HCT116 (cell line): Measurements from ENCODE around the gene NOC2L. TPM values are rescaled to one million over a fixed set of nuclear protein-coding genes. Genes with fewer than 3 reads are reported as not detected.

Experiments used
- ATAC-seq: fragments of 200-7000 bp; cut with Tn5 transposase; 2 replicates; pipeline ENCODE4 v1.9.1; 2020; ENCODE audit warnings: mild to moderate bottlenecking, moderate library complexity
- BruUV-seq: library from RNA; stranded (reverse); fragments of 400-500 nt; replicated peaks from 2 replicates; lab custom pipeline; 2021; lab: Mats Ljungman, UMichigan
- CTCF ChIA-PET: fragments of 300-600 bp; sonication (Branson Sonifier 250); formaldehyde crosslinking; loops from one replicate; lab custom pipeline; 2021; ENCODE audit warnings: antibody characterized with exemption; lab: Charles Lee
- POLR2A ChIA-PET: fragments of 300-600, 350-600 bp; sonication (Branson Sonifier 250); formaldehyde crosslinking; loops from one replicate; lab custom pipeline; 2021; ENCODE audit warnings: antibody characterized with exemption; lab: Charles Lee
- RAD21 ChIA-PET, 2 experiments: fragments of 300-600 bp; sonication (Branson Sonifier 250); formaldehyde crosslinking; loops; one replicate each; lab custom pipeline; 2023; ENCODE audit warnings: low total read pairs in 2 of 2; ENCODE audit not compliant: uncharacterized antibody in 2 of 2, unreplicated experiment in 2 of 2, low non-redundant PET in 1 of 2; lab: Charles Lee
- DNase-seq: peaks from one replicate; pipeline ENCODE4 v3.0.0-alpha.2; 2010; ENCODE audit warnings: low read depth, low spot score
- H2AFZ ChIP-seq: fragments of 200-600 bp; shearing (Covaris generic), sonication (generic); 2 replicates; pipeline ENCODE4 v1.6.1; 2017; ENCODE audit warnings: low read depth, mixed run types, mixed read lengths, antibody characterized with exemption, low read length; ENCODE audit not compliant: poor library complexity, severe bottlenecking
- H3K27ac ChIP-seq: 2 replicates; pipeline ENCODE4 v1.5.1; 2012; ENCODE audit warnings: low read depth, low read length
- H3K27me3 ChIP-seq: fragments of 200-600 bp; sonication (generic); 2 replicates; pipeline ENCODE4 v1.6.1; 2016; ENCODE audit warnings: mixed run types, low read length, mixed read lengths; ENCODE audit not compliant: insufficient read depth
- H3K36me3 ChIP-seq, 2 experiments: fragments of 200-500 bp in 1 of 2; fragments of 200-600 bp in 1 of 2; sonication (Bioruptor generic) in 1 of 2; sonication (generic) in 1 of 2; 2 replicates each; pipeline versions ENCODE4 v1.5.1 to v1.6.1; 2014 to 2016; ENCODE audit warnings: low read length in 2 of 2, inconsistent platforms in 1 of 2, mixed read lengths in 1 of 2, mixed run types in 1 of 2; ENCODE audit not compliant: insufficient read depth in 2 of 2, control insufficient read depth in 1 of 2
- H3K4me1 ChIP-seq, 2 experiments: fragments of 200-600 bp in 1 of 2; sonication (generic) in 1 of 2; 2 replicates each; pipeline versions ENCODE4 v1.5.1 to v1.6.1; 2012 to 2017; ENCODE audit warnings: low read length in 2 of 2, inconsistent platforms in 1 of 2, mild to moderate bottlenecking in 1 of 2, mixed read lengths in 1 of 2, mixed run types in 1 of 2, moderate library complexity in 1 of 2; ENCODE audit not compliant: insufficient read depth in 2 of 2, control insufficient read depth in 1 of 2
- H3K4me2 ChIP-seq: fragments of 200-600 bp; sonication (generic); 2 replicates; pipeline ENCODE4 v1.6.1; 2017; ENCODE audit warnings: mixed run types, low read length, mixed read lengths
- H3K4me3 ChIP-seq, 2 experiments: fragments of 200-600 bp in 1 of 2; sonication (generic) in 1 of 2; replicated peaks in 1 of 2; 2 replicates each; pipeline ENCODE4 v1.5.1; 2011 to 2016; ENCODE audit warnings: low read length in 2 of 2, control low read depth in 1 of 2, low read depth in 1 of 2, mild to moderate bottlenecking in 1 of 2, mixed read lengths in 1 of 2, mixed run types in 1 of 2
- H3K79me2 ChIP-seq: fragments of 200-600 bp; sonication (generic); 2 replicates; pipeline ENCODE4 v1.6.1; 2017; ENCODE audit warnings: mild to moderate bottlenecking, mixed run types, low read length, moderate library complexity, mixed read lengths; ENCODE audit not compliant: insufficient read depth
- H3K9ac ChIP-seq: fragments of 200-600 bp; sonication (generic); 2 replicates; pipeline ENCODE4 v1.6.1; 2016; ENCODE audit warnings: low read length, mixed read lengths
- H3K9me2 ChIP-seq: fragments of 200-600 bp; sonication (generic), shearing (Covaris generic); 2 replicates; pipeline ENCODE4 v1.6.1; 2017; ENCODE audit warnings: mixed run types, mild to moderate bottlenecking, moderate library complexity; ENCODE audit not compliant: insufficient read depth
- H3K9me3 ChIP-seq, 2 experiments: fragments of 200-500 bp in 1 of 2; fragments of 200-600 bp in 1 of 2; sonication (Bioruptor generic) in 1 of 2; sonication (generic) in 1 of 2; 2 replicates each; pipeline ENCODE4 v1.6.1; 2014 to 2017; ENCODE audit warnings: low read length in 2 of 2, mixed read lengths in 2 of 2, inconsistent platforms in 1 of 2, low read depth in 1 of 2, mild to moderate bottlenecking in 1 of 2, mixed run types in 1 of 2, moderate library complexity in 1 of 2; ENCODE audit not compliant: control insufficient read depth in 1 of 2, insufficient read depth in 1 of 2
- H4K20me1 ChIP-seq: fragments of 200-600 bp; sonication (generic), shearing (Covaris generic); 2 replicates; pipeline ENCODE4 v1.6.1; 2017; ENCODE audit warnings: mixed run types, mild to moderate bottlenecking, moderate library complexity; ENCODE audit not compliant: insufficient read depth
- CEBPB ChIP-seq: IDR thresholded peaks from 2 replicates; pipeline ENCODE4 v1.6.1; 2012; ENCODE audit warnings: low read depth
- JUND ChIP-seq: IDR thresholded peaks from 2 replicates; pipeline ENCODE4 v1.6.1; 2012
- POLR2A ChIP-seq: IDR thresholded peaks from 2 replicates; pipeline ENCODE4 v1.7.0; 2011; ENCODE audit warnings: borderline replicate concordance; ENCODE audit not compliant: insufficient read depth, insufficient read length; ENCODE audit errors: extremely low read depth
- SIN3A ChIP-seq: IDR thresholded peaks from 2 replicates; pipeline ENCODE4 v1.6.1; 2012; ENCODE audit warnings: low read depth
- SP1 ChIP-seq: IDR thresholded peaks from 2 replicates; pipeline ENCODE4 v1.6.1; 2012; ENCODE audit warnings: low read depth
- ZNF274 ChIP-seq: fragments of 200-500 bp; sonication (Bioruptor generic); IDR thresholded peaks from 2 replicates; pipeline ENCODE4 v1.6.1; 2014; ENCODE audit warnings: mild to moderate bottlenecking, low read depth, low read length, inconsistent platforms
- intact Hi-C: fragments of 100-400 bp; cut with micrococcal nuclease; formaldehyde crosslinking; loops from 2 replicates; pipeline ENCODE4 v1.10.0; 2022
- total RNA-seq: library from RNA; stranded (reverse); gene quantifications from one replicate; pipeline ENCODE4 v1.2.1, GENCODE V29; 2021; ENCODE audit not compliant: unreplicated experiment
- TF ChIP-seq, protein P1 (sequence below): IDR thresholded peaks from 2 replicates; pipeline ENCODE4 v1.6.1; 2012; ENCODE audit warnings: low read depth

The NOC2L gene
- total RNA-seq, 1 experiment from 2014 or later: 260 TPM

DNA sequence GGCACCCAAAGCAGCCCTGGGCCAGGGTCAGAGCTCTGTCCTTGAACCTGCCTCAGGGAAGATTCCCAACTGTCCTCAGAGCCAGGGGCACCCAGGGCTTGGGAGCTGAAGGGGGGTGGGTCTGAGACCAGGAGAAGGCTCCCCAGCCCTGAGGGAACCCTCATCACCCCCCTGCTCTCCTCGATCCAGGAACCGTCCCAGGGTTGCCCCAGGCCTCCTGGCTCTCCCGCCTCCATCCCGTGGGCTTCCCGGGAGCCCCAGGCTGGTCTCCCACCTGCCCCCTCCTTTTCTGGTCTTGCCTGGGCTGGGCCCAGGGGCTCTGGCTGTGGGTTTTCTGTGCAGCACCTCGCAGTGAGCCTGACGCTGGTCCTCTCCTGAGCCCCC is 42.0 kb downstream of the NOC2L start:
- Histone ChIP-seq H3K4me1 (peaks cover 21 to 27% of the 10 kb centered on the region in 2 experiments), H3K27ac (no peak overlapping the region), H3K79me2 (no peaks in the 10 kb centered on the region), H3K4me3 (no peak overlapping the region), H3K27me3 (peaks cover 33% of the 10 kb centered on the region; the same call in 1 of the 2 replicates), H3K9ac (no peak overlapping the region), H2AFZ (no peak overlapping the region)
- BruUV-seq: no TSS peak
- DNase-seq: no peak
- ATAC-seq: no peak
- ChIA-PET RAD21 (no interaction called here), POLR2A (interaction anchor here (0.6 kb wide), 1 partner anchor 11 kb away, joined by 3 read pairs; no protein-coding TSS in a partner anchor)
- TF ChIP-seq JUND (no peak), SP1 (no peak)
- TF ChIP-seq, protein P1, sequence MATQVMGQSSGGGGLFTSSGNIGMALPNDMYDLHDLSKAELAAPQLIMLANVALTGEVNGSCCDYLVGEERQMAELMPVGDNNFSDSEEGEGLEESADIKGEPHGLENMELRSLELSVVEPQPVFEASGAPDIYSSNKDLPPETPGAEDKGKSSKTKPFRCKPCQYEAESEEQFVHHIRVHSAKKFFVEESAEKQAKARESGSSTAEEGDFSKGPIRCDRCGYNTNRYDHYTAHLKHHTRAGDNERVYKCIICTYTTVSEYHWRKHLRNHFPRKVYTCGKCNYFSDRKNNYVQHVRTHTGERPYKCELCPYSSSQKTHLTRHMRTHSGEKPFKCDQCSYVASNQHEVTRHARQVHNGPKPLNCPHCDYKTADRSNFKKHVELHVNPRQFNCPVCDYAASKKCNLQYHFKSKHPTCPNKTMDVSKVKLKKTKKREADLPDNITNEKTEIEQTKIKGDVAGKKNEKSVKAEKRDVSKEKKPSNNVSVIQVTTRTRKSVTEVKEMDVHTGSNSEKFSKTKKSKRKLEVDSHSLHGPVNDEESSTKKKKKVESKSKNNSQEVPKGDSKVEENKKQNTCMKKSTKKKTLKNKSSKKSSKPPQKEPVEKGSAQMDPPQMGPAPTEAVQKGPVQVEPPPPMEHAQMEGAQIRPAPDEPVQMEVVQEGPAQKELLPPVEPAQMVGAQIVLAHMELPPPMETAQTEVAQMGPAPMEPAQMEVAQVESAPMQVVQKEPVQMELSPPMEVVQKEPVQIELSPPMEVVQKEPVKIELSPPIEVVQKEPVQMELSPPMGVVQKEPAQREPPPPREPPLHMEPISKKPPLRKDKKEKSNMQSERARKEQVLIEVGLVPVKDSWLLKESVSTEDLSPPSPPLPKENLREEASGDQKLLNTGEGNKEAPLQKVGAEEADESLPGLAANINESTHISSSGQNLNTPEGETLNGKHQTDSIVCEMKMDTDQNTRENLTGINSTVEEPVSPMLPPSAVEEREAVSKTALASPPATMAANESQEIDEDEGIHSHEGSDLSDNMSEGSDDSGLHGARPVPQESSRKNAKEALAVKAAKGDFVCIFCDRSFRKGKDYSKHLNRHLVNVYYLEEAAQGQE: no peak
- TF ChIP-seq, all 23 proteins: peak for 0
- Histone ChIP-seq H3K9me2 (no peaks in the 10 kb centered on the region), H3K36me3 (no peaks in the 10 kb centered on the region), H4K20me1 (no peaks in the 10 kb centered on the region), H3K9me3 (no peaks in the 10 kb centered on the region), H3K4me2 (no peak overlapping the region)
- CTCF ChIA-PET: no interaction called here
- intact Hi-C loops: no loop called here

- no peak overlapping the region for H3K27ac ChIP-seq
- H3K9me3 ChIP-seq: no peaks in the 10 kb centered on the region
- peaks cover 33% of the 10 kb centered on the region; the same call in 1 of the 2 replicates for H3K27me3 ChIP-seq
- no peak overlapping the region for H3K9ac ChIP-seq
- BruUV-seq: no TSS peak
- no peak for DNase-seq
- H2AFZ ChIP-seq: no peak overlapping the region
- H4K20me1 ChIP-seq: no peaks in the 10 kb centered on the region
- RAD21 ChIA-PET: no interaction called here
- H3K9me2 ChIP-seq: no peaks in the 10 kb centered on the region
- intact Hi-C loops: no loop called here
- POLR2A ChIA-PET: interaction anchor here (0.6 kb wide), 1 partner anchor 10 kb away, joined by 3 read pairs; no protein-coding TSS in a partner anchor
- H3K4me3 ChIP-seq: no peak overlapping the region
- no peaks in the 10 kb centered on the region for H3K36me3 ChIP-seq
- H3K4me1 ChIP-seq: peaks cover 21 to 26% of the 10 kb centered on the region in 2 experiments
- CTCF ChIA-PET: no interaction called here
- no peak for ATAC-seq
- H3K4me2 ChIP-seq: no peak overlapping the region
- H3K79me2 ChIP-seq: no peaks in the 10 kb centered on the region
- TF ChIP-seq SIN3A: no peak
- no peak for TF ChIP-seq ZNF274
- TF ChIP-seq CEBPB: no peak
- no peak for TF ChIP-seq SP1
- no peak for TF ChIP-seq POLR2A
- TF ChIP-seq, protein P1: no peak
Observed at GRCh38 chr1:916173-917075, 42.6 kb downstream of the NOC2L start.
